Iris pigment epithelial cell (primary cell): Measurements from ENCODE around the gene YBX1.
A peak's percentile ranks its signal among the peaks of the same experiment; 100 is the strongest.

Experiments
- DNase-seq: peaks from one replicate; pipeline ENCODE4 v3.0.0-alpha.2; 2011; ENCODE audit warnings: low read depth

The YBX1 gene

GRCh38 chr1:42735477-42736105, 53.4 kb downstream of the YBX1 start:
- no peak for DNase-seq

- DNase-seq = peak; percentile 29
Observed at GRCh38 chr1:42736152-42736551, 53.9 kb downstream of the YBX1 start.

- no peak for DNase-seq
Observed at GRCh38 chr1:42736571-42737200, 54.5 kb downstream of the YBX1 start.

- DNase-seq = no peak
Observed at GRCh38 chr1:42737257-42737656, 55.0 kb downstream of the YBX1 start.

GRCh38 chr1:42737986-42738677, 55.9 kb downstream of the YBX1 start:
- no peak for DNase-seq

GRCh38 chr1:42738678-42739226, 56.5 kb downstream of the YBX1 start:
- no peak for DNase-seq

GRCh38 chr1:42739753-42740700, 57.8 kb downstream of the YBX1 start, which contains the start of gene CLDN19:
CLDN19 (minus strand) TSS chr1:42740236; CDS start chr1:42740063, 173 bp downstream.
- DNase-seq = no peak

- no peak for DNase-seq
Observed at GRCh38 chr1:42740851-42741580, 58.8 kb downstream of the YBX1 start.

- no peak for DNase-seq
Observed at GRCh38 chr1:42741706-42742105, 59.5 kb downstream of the YBX1 start.

GRCh38 chr1:42742141-42742540, 59.9 kb downstream of the YBX1 start:
- no peak for DNase-seq

GRCh38 chr1:42742617-42743316, 60.5 kb downstream of the YBX1 start:
- DNase-seq = no peak

- no peak for DNase-seq
Observed at GRCh38 chr1:42743317-42744147, 61.3 kb downstream of the YBX1 start.

GRCh38 chr1:42744148-42744413, 61.9 kb downstream of the YBX1 start:
- DNase-seq = no peak

- DNase-seq = peak; percentile 70
Observed at GRCh38 chr1:42745851-42746250, 63.6 kb downstream of the YBX1 start.

GRCh38 chr1:42746436-42747105, 64.4 kb downstream of the YBX1 start:
- DNase-seq = no peak

GRCh38 chr1:42747125-42747524, 64.9 kb downstream of the YBX1 start:
- no peak for DNase-seq

GRCh38 chr1:42748021-42748420, 65.8 kb downstream of the YBX1 start:
- no peak for DNase-seq

- DNase-seq = no peak
Observed at GRCh38 chr1:42748461-42749410, 66.5 kb downstream of the YBX1 start.
